Activated CD8-positive, alpha-beta memory T cell treated with anti-CD3 and anti-CD28 coated beads, Interleukin-2, amount 50 U/mL, for 1 hour (primary cell): ENCODE measurements around the gene TIPARP.
"Not testable (repeated sequence)": the region's sequence is repeated elsewhere in the genome, so short reads cannot be mapped to it uniquely, and the experiment has no call there.

Experiments
- DNase-seq: peaks from one replicate; pipeline ENCODE4 v3.0.0-alpha.2; 2020; ENCODE audit errors: extremely low read depth

Gene TIPARP

DNA sequence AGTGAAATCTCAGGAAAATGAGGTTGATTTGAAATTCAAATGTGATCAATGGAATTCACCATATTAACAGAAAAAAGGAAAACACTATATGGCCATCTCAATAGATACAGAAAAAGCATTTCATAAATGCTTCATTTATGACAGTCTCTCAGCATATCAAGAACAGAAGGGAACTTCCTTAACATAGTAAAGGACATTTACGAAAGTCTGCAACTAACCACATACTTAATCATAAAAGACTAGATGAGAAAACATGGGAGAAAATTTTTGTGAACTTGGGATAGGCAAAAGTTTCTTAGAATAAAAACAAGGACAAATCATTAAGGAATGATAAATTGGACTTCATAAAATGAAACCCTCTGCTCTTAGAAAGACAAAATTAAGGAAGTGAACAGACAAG lies 24.7 kb upstream of the TIPARP start:
- DNase-seq = no peak

DNA sequence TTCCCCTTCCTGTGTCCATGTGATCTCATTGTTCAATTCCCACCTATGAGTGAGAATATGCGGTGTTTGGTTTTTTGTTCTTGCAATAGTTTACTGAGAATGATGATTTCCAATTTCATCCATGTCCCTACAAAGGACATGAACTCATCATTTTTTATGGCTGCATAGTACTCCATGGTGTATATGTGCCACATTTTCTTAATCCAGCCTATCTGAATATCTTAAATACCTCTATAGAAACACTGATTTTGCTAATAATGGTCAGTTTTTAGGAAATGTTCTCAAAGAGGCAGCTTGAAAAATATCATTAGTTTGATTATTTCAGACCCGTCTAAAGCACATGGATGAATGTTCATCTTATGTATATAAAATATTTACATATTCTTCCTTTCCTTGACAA lies 21.7 kb upstream of the TIPARP start:
- not testable (repeated sequence) for DNase-seq

DNA sequence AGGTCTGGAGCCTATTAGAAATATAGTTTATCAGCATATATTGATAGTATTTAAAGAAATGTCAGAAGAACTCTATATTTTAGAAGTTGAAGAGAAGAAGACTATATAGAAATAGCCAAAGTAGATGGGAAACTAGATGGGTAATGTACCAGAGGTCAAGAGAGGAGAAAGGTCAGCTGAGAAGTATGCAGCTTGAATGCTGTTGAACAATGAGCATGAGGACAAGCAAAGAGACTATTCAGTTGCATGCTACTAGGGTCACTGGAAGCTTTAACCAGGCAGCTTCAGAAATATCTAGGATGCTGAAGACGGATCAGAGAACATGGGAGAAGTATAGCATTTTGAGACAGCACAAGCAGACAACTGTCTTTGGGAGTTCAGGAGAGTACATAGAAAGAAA lies 19.6 kb upstream of the TIPARP start:
- no peak for DNase-seq

DNA sequence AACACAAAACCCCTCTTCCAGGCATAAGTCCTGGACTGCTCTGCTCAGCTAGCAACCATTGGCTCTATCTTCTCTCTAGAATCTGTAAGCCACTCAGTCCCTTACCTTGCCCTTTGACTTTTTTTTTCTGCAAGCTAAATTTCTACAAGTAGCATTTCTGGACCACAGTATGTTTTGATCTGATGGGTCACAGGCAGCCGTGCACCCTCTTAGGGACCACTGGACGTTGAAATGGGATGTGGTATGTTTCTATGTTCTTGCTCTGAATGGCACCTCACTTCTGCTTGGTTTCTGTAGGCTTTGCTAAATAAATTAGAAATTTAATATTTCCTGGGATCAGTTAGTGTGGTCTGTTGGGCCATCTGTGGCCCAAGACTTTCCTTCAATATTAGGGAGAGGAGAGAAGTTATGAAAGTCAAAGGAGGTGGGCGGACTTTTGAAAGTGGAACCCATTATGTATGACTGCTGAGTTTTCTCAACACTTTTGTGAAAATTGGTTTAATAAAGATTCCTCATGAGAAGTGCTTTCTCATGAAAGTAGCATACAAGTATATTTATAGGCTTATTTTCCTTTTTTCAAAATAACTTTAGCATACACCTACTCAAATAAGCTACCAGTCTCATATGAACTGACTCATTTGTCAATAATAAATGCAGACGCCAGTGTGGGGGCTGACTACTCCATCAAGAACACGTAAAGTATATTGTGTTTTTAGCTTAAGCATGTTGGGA lies 18.4 kb upstream of the TIPARP start:
- DNase-seq = no peak

DNA sequence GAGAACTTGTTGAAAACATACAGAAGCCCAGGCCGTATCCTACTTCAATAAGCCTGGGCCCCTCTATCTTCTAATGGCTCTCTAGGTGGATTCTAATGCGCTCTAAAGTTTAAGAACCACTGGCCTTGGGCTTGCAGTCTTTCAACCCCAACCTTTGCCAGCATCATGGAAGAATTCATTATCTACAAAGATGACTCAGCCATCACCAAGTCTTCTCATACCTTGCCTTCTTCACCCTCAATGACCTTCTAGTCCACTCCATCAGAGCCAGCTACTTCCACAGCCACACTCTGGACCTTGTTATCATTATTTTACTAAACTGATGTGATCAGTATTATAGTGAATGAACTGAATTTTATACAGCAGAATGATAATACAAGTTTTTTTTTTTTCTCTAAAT lies 16.9 kb upstream of the TIPARP start:
- DNase-seq = no peak

DNA sequence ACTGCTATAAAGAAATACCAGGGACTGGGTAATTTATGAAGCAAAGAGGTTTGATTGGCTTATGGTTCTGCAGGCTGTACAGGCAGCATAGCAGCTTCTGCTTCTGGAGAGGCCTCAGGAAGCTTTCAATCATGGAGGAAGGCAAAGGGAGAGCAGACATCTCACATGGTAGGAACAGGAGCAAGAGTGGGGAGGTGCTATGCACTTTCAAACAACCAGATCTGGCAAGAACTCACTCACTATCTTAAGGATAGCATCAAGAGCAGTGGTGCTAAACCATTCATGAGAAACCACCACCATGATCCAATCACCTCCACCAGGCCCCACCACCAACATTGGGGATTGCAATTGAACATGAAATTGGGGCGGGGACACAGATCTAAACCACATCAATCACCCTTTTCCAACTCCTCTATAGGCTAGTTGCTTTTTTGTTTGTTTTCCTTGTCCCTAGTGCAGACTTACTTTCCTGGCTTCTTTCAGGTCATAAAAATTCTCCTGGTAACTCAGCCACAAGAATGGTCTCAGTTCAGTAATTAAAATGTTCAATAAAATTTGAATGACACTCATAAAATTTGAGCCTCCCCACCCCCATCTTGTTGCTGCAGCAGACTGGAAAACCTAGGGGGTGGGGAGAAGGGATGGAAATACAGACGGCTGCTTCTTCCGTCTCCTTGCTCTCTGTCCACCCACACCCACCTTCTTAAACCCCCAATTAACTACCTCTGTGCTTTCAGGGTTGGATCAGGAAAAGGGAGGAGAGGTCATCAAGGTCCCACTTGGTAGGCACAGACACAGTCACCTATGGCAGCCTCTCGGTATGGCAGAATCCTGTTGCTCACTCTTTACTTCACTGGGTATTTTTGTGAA lies 16.3 kb upstream of the TIPARP start:
- DNase-seq = no peak

DNA sequence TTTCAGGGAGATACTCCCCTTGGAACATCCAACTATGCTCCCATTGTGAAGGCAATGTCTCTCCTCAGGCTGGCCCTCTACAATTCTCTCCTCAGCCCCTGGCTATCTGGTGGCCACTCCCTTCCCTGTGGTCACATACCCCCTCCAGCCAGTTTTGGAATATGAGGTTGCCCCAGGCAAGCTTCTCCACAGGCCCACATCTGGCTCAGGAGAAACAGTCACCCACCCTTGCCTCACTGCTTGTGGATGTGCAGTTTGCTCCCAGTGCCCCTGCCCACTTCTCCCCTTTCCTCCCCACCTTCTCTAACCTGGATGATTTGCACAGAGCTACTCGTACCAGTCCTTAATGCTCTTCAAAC lies 15.7 kb upstream of the TIPARP start:
- no peak for DNase-seq

DNA sequence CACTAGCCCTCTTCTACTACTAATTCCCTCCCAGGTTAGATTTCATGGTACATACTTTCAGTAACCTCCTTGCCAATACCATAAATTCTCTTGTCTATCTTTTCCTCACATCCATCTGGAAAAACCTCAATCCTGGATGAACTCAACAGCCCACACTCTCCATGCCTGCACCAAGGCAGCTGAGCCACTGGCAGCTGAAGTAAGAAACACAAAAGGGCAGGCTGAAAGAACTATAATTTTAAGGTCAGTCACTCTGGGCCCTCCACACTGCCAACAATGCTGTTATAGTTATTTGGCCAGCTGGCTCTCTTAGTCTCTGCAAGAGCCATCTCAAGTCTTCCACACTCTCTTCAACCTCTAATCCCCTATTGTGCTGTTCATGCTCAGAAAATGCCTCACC lies 15.1 kb upstream of the TIPARP start:
- DNase-seq = no peak

DNA sequence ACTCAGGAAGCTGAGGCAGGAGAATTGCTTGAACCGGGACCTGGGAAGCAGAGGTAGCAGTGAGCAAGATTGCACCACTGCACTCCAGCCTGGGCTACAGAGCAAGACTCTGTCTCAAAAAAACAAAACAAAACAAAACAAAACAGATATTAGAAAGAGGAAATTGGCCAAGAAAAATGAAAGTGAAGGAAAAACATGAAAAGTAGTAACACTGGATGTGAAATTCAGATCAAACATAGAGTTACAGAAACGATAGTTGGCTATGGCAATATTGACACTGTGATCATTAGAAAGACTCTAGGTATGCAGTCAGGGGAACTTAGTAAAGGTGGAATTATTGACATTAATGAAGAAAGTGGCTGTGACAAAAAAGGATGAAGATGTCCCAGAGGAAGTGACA lies 13.2 kb upstream of the TIPARP start:
- DNase-seq = no peak

DNA sequence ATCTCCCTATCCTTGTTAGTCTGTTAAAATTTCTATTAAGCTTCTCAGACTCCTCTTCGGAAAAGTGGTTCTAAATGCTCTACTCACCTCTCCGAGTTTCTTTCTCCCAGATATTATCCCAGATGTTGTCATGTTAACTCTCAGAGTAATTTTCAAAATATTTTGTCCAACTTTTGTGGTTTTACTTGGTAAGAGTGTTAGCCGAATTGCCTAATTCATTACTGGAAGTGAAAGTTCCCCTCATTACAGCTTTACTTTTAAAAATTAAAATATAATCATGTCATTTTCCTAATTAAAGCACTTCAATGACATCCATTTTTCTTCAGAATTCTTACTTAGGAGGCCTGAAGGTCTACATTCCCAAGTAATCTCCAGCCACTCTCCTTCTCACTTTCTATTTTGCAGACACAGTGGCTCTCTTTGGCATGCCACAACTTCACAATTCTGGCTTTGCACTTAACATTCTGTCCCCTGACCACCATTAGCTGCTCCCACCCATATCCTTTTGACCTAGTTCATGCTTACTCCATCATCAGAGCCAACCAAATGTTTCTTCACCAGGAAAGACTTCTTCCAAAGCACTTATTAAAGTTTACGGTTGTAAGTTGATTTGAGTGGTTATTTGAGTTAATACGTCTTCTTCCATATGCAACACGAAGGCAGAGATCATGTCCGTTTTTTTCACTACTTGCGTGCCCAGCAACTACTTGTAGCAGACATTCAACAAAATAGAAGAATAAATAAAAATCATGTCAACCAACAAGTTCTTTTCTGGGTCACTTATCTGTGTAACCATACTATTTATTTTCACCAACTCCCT lies 10.2 kb upstream of the TIPARP start:
- no peak for DNase-seq

DNA sequence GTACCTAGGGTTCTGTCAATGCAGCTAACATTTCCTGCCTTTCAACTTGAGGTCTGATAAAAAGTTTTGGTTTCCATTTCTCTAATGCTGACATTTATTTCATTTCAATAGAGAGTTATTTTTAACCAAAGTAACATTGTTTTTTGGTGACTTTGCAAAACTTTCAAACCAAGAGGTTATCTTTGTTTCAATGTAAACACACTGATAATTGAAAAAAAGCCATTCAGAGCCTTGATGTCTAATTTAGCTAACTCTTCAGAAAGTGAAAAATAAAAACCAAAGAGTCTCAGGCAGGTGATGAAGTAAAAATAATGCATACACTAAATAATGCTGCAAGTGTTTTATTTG lies 9.6 kb upstream of the TIPARP start:
- no peak for DNase-seq

DNA sequence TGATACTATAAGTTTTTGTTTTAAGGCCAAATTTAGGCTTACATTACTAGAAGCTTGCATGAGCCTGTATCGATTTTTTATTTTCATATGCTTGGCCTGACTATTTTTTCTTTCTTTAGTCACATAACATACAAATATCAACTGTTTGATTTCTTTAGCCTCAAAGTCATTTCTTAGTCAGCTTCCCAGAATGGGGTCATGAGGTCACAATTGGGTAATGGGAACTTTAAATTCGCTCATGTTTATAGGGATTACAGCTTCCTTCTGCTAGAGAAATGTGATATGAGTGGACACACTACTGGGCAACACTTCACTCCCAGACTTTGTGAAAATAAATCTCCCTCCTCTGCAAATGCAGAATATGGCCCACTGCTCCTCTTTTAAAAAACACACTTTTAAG lies 9.1 kb upstream of the TIPARP start:
- no peak for DNase-seq

DNA sequence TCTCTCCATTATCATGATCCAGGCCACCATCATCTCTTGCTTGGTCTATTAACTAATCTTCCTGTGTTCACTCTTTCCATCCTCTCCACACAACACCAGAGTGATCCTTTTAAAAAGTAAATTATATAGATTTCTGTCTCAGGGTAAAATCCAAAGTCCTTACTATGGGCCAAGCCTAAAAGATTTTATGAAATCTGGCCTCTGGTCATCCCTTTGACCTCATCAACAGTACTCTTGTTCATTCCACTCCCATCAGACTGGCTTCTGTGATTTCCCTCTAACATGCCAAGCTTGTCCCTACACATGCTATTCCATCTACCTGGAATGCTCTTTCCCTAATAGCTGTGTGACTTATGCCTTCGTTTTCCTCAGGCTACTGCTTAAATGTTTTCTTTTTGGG lies 8.3 kb upstream of the TIPARP start:
- no peak for DNase-seq

DNA sequence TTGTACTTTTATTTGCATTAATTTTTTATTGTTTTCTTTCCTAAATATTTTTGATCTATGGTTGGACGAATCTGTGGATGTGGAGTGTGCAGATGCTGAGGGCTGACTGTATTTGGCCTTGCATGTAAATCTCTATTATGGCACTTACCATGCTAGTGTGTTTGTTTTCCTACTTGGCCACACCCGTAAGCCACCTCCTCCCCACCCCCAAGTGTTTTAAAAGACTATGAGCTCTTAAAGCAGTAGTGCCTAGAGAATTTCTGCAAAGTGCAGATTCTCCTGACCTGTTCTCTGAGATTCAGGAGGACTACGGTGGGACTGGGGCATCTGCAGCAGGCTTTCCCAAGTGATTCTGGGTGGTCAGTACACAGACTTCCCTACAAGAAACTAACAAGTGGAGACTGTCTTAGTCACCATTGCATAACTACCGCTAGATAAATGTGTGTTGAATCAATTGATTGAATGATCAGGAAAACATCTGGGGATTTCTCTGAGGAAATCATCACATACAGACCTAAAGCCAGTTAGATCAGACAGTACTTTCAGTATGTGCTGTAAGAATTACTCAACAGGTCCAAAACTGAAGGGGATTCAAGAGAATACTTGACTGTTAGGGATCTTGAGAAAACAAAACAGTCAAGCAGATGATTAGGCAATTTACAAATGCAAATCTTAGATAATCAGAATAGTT lies 6.2 kb upstream of the TIPARP start:
- no peak for DNase-seq

DNA sequence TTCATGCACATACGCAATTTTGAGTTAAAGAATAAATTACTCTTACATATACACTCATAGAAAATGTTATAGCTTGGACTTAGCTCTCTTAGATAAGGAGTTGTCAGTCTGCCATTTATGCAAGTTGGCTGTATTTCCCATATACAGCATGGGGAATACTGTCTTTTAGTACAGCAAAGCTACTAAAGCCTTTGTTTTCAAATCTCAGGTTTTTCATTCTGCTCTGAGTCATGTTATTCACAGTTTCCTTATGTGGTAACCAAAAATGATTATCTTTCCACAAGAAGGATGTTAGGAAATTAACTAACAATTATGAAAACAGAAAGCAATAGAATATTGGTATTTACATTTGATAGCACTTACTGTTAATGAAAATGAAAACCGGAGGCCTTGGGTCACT lies 4.3 kb upstream of the TIPARP start:
- no peak for DNase-seq

DNA sequence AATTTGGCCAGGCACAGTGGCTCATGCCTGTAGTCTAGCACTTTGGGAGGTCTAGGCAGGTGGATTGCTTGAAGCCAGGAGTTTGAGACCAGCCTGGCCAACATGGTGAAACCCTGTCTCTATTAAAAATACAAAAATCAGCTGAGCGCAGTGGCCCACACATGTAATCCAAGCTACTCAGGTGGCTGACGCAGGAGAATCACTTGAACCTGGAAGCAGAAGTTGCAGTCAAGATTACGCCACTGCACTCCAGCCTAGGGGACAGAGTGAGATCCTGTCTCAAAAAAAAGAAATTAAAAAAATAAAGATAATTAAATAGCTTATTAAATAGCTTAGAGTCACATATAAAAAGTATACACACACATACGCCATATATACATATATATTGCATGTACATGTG lies 3.7 kb upstream of the TIPARP start:
- DNase-seq = no peak

DNA sequence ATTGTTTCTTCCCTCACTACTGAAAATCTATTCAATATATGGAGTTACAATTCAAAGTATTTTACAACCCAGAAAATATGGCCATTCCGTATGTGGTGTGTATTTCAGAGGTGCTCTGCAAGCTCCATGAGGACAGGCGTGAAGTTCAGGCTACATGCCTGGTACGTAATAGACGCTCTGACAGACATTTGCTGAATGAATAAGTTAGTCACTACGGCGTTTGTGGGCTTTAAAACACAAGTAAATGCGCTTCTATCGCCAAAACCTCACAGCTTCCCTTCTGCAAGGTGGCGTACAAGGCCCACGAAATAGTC lies 701 bp upstream of the TIPARP start:
- no peak for DNase-seq

DNA sequence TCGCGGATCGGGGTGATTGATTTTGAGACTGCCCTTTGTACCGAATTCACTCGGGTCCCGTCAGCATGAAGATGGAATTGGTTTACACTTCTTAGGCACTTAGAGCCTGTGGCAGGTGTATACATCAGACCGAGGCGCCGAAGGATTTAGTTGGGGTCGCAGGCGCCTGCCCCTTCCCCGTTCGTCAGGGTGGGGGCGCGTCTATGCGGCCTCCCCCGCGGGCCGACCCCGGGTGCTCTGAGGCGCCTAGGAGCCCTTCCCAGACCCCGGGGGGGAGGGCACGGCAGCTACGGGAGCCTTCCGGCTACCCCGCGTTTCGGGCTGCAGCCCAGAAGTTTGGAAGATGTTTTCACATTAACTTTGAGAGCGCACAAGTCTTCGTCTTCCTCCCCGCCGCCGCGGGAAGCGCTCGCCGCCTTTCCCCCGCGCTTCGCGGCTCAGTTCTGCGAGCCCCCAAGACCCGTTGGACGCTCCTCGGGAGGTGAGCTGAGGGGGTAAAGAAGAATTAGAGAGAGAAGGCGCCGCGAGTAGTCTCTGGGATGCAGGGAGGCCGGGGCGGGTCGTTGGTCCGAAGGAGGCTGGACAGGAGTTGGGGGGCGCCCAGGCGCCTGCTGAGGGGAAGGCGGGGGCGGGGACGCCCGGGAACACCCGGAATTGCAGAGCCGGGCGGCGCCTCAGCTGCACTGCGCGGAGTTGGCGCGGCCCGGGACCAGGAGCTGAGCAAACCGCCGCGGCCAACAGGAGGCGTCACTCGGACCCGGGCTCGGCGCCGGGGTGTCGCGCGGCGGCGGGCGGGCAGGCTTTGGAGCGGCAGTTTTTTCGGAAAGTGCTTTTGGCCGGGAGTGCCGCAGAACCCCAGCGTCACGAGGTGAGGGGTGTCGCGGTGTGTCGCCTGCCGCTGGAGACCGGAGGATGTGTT lies 780 bp downstream of the TIPARP start:
- no peak for DNase-seq

DNA sequence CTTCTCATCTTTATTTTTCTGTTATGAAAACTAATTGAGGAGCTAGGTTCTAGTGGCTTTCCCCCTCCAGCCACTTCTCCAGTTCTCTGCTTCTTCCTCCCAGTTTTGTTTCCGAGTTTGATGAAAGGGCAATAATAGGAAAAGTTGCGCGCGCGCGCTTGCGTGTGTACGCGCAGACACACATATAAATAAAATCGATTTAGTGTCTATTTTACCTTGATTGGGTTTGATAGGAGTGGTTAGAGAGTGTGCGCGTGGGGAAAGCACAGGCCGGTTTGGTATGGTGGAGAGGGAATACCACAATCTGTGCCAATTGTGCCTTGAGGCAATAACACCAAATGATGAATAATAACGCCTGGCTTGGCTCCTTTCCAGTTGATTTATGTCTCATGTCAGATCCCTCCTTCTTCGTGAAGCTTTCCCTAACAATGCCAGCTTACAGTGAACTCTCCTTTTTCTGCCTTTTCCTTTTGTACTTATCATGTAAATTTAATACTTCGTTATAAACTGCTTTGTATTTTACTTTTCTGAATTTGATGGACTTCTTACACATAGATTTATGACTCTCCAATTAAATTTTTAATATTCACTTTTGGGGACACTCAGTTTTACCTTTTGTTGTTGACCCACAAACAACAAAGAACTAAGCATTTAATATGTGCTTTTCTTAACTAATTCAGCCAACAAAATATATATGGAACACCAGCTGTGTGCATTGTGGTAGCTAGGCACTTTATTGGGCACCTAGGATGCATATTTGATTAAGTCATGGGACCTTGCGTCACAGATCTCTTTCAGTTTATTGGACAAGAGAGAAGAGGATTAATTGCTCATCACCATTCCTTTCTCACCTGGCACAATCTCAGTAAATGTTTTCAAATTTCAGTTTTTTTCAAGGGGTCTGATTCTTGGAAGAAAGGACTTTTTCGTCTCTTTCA lies 1.7 kb downstream of the TIPARP start:
- no peak for DNase-seq
